ENCODE results near the gene GNAT1.
"Not testable (repeated sequence)": the region's sequence is repeated elsewhere in the genome, so short reads cannot be mapped to it uniquely, and the experiment has no call there.

The GNAT1 gene

GRCh38 chr3:50203113-50203808 is 11.9 kb downstream of the GNAT1 start:
- H3K4me3 Mint-ChIP-seq = no peak overlapping the region
- H3K27me3 Mint-ChIP-seq = peaks cover 26% of the 10 kb centered on the region
- H3K36me3 Mint-ChIP-seq = no peaks in the 10 kb centered on the region

GRCh38 chr3:50203809-50204803 is 12.7 kb downstream of the GNAT1 start:
- H3K4me1 Mint-ChIP-seq = no peaks in the 10 kb centered on the region
- H3K36me3 Mint-ChIP-seq = no peaks in the 10 kb centered on the region
- no peak overlapping the region for H3K4me3 Mint-ChIP-seq
- H3K27ac Mint-ChIP-seq = no peak overlapping the region
- no peaks in the 10 kb centered on the region for H3K9me3 Mint-ChIP-seq
- H3K27me3 Mint-ChIP-seq = peaks cover 27% of the 10 kb centered on the region

More at GRCh38 chr3:50203113-50203808, 11.9 kb downstream of the GNAT1 start:
- Mint-ChIP-seq H3K9me3 (no peaks in the 10 kb centered on the region), H3K4me1 (no peaks in the 10 kb centered on the region), H3K27ac (no peak overlapping the region)

- no peaks in the 10 kb centered on the region for H3K4me1 Mint-ChIP-seq
- no peak within 1 kb of the TSS for H3K4me3 Mint-ChIP-seq
- H3K9me3 Mint-ChIP-seq = no peaks in the 10 kb centered on the region
- no peak within 1 kb of the TSS for H3K27ac Mint-ChIP-seq
- peaks cover 27% of the 10 kb centered on the region for H3K27me3 Mint-ChIP-seq
- no peaks in the 10 kb centered on the region for H3K36me3 Mint-ChIP-seq
Measured at GRCh38 chr3:50204804-50205412, 13.5 kb downstream of the GNAT1 start, which contains the start of gene SLC38A3. Gene SLC38A3, plus strand, starts transcription at chr3:50205271. Its CDS starts 8,929 bp downstream, at chr3:50214200.

GRCh38 chr3:50205413-50206276 is 14.2 kb downstream of the GNAT1 start:
- no peak overlapping the region for H3K4me3 Mint-ChIP-seq
- no peak overlapping the region for H3K27ac Mint-ChIP-seq
- H3K27me3 Mint-ChIP-seq = peaks cover 26% of the 10 kb centered on the region

GRCh38 chr3:50207359-50208042 is 16.1 kb downstream of the GNAT1 start:
- no peak overlapping the region for H3K27ac Mint-ChIP-seq
- peaks cover 21% of the 10 kb centered on the region for H3K27me3 Mint-ChIP-seq

More at GRCh38 chr3:50205413-50206276, 14.2 kb downstream of the GNAT1 start:
- Mint-ChIP-seq H3K36me3 (no peaks in the 10 kb centered on the region), H3K4me1 (no peaks in the 10 kb centered on the region), H3K9me3 (no peaks in the 10 kb centered on the region)

GRCh38 chr3:50208677-50209344 is 17.4 kb downstream of the GNAT1 start:
- Mint-ChIP-seq H3K4me1 (no peaks in the 10 kb centered on the region), H3K4me3 (no peak overlapping the region), H3K27ac (no peak overlapping the region), H3K27me3 (peaks cover 11% of the 10 kb centered on the region), H3K36me3 (no peaks in the 10 kb centered on the region), H3K9me3 (no peaks in the 10 kb centered on the region)

More at GRCh38 chr3:50207359-50208042, 16.1 kb downstream of the GNAT1 start:
- no peaks in the 10 kb centered on the region for H3K9me3 Mint-ChIP-seq
- H3K4me3 Mint-ChIP-seq = no peak overlapping the region
- no peaks in the 10 kb centered on the region for H3K36me3 Mint-ChIP-seq
- no peaks in the 10 kb centered on the region for H3K4me1 Mint-ChIP-seq

GRCh38 chr3:50210176-50210509 is 18.7 kb downstream of the GNAT1 start:
- Mint-ChIP-seq H3K27me3 (peaks cover 7% of the 10 kb centered on the region), H3K9me3 (no peaks in the 10 kb centered on the region), H3K27ac (no peak overlapping the region), H3K36me3 (no peaks in the 10 kb centered on the region), H3K4me3 (no peak overlapping the region), H3K4me1 (no peaks in the 10 kb centered on the region)

GRCh38 chr3:50210510-50211367 is 19.3 kb downstream of the GNAT1 start:
- peaks cover 7% of the 10 kb centered on the region for H3K27me3 Mint-ChIP-seq
- H3K9me3 Mint-ChIP-seq = no peaks in the 10 kb centered on the region
- no peaks in the 10 kb centered on the region for H3K36me3 Mint-ChIP-seq
- H3K4me1 Mint-ChIP-seq = no peaks in the 10 kb centered on the region
- H3K4me3 Mint-ChIP-seq = no peak overlapping the region
- no peak overlapping the region for H3K27ac Mint-ChIP-seq

GRCh38 chr3:50211368-50211717 is 19.9 kb downstream of the GNAT1 start:
- not testable (repeated sequence) for H3K4me3 Mint-ChIP-seq, H3K36me3 Mint-ChIP-seq, H3K9me3 Mint-ChIP-seq, H3K27me3 Mint-ChIP-seq, H3K4me1 Mint-ChIP-seq, H3K27ac Mint-ChIP-seq

- Mint-ChIP-seq H3K4me1 (no peaks in the 10 kb centered on the region), H3K36me3 (no peaks in the 10 kb centered on the region), H3K27ac (no peak overlapping the region), H3K4me3 (no peak overlapping the region), H3K27me3 (peaks cover 1% of the 10 kb centered on the region), H3K9me3 (no peaks in the 10 kb centered on the region)
Measured at GRCh38 chr3:50211930-50212329, 20.5 kb downstream of the GNAT1 start.

GRCh38 chr3:50212502-50212901 is 21.1 kb downstream of the GNAT1 start:
- no peaks in the 10 kb centered on the region for H3K36me3 Mint-ChIP-seq
- peaks cover 1% of the 10 kb centered on the region for H3K27me3 Mint-ChIP-seq
- H3K4me3 Mint-ChIP-seq = no peak overlapping the region
- no peak overlapping the region for H3K27ac Mint-ChIP-seq
- H3K4me1 Mint-ChIP-seq = no peaks in the 10 kb centered on the region
- no peaks in the 10 kb centered on the region for H3K9me3 Mint-ChIP-seq

GRCh38 chr3:50212971-50213370 is 21.6 kb downstream of the GNAT1 start:
- H3K27me3 Mint-ChIP-seq = peaks cover 1% of the 10 kb centered on the region
- no peaks in the 10 kb centered on the region for H3K4me1 Mint-ChIP-seq
- no peaks in the 10 kb centered on the region for H3K9me3 Mint-ChIP-seq
- no peak overlapping the region for H3K4me3 Mint-ChIP-seq
- no peak overlapping the region for H3K27ac Mint-ChIP-seq
- H3K36me3 Mint-ChIP-seq = no peaks in the 10 kb centered on the region

GRCh38 chr3:50213373-50213772 is 22.0 kb downstream of the GNAT1 start:
- H3K36me3 Mint-ChIP-seq = no peaks in the 10 kb centered on the region
- no peak overlapping the region for H3K27ac Mint-ChIP-seq
- H3K4me3 Mint-ChIP-seq = no peak overlapping the region
- H3K4me1 Mint-ChIP-seq = no peaks in the 10 kb centered on the region
- no peaks in the 10 kb centered on the region for H3K9me3 Mint-ChIP-seq
- H3K27me3 Mint-ChIP-seq = peaks cover 1% of the 10 kb centered on the region

Data from activated naive CD4-positive, alpha-beta T cell treated with anti-CD3 and anti-CD28 coated beads, Interleukin-2, amount 50 U/mL, for 24 hours (primary cell).